ENCODE data around the gene MAPT. TPM values are rescaled to one million over a fixed set of nuclear protein-coding genes. Genes with fewer than 3 reads are reported as not detected.
A peak's percentile ranks its signal among the peaks of the same experiment; 100 is the strongest.

MAPT gene
- polyA plus RNA-seq, 3 donors, result 0.04 TPM; not detected in 2

DNA sequence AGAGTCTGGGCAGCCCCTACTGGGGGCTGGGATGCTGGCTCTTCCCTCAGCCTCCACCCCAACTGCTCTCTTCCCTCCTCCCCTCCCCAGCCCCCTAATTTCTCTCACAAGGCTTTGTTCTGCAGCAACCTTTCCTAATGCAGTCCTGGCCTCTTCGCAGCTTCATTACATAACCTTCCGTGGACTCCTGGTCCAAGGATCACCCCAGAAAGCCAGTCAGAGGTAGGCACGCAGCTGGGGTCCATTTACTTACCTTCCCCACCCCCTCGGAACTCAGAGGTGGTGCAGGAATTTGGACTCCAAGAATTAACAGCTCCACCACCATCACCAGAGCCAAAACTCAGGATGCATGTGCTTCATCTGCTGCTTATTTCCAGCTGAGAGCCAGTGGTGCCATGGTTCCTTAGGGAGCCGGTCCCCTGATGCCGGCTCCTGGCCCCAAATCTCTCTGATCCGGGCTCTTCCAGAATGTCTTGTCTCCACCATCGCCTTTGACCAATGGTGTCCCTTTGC is 40.9 kb downstream of the MAPT start:
- no peak overlapping the region for H3K27ac Mint-ChIP-seq
- Histone ChIP-seq H2AFZ (ENCODE audit: insufficient read depth, low read depth, low read length, poor library complexity, severe bottlenecking) (no peak overlapping the region), H3K36me3 (replicated peaks in 1 of 2; ENCODE audit: control insufficient read depth in 1 of 2, insufficient read depth in 2 of 2, low read length in 2 of 2) (no peaks in the 10 kb centered on the region), H3K4me1 (ENCODE audit: control insufficient read depth in 1 of 2, insufficient read depth in 2 of 2, low read length in 2 of 2) (no peaks in the 10 kb centered on the region), H3K9ac (ENCODE audit: insufficient read depth, low read length, poor library complexity, severe bottlenecking) (no peak overlapping the region), H3K4me3 (replicated peaks in 1 of 3; ENCODE audit: low read depth in 2 of 3, low read length in 3 of 3) (no peak overlapping the region), H3K79me2 (ENCODE audit: insufficient read depth, low read length) (no peaks in the 10 kb centered on the region), H4K20me1 (ENCODE audit: insufficient read depth, low read length) (no peaks in the 10 kb centered on the region), H3K4me2 (replicated peaks; ENCODE audit: extremely low read depth, low read length, poor library complexity, severe bottlenecking) (no peak overlapping the region), H3K9me3 (replicated peaks in 1 of 2; ENCODE audit: control insufficient read depth in 1 of 2, insufficient read depth in 1 of 2, low read length in 2 of 2) (no peaks in the 10 kb centered on the region), H3K27me3 (ENCODE audit: control insufficient read depth in 2 of 2, insufficient read depth in 2 of 2, low read length in 2 of 2) (peaks cover 0 to 15% of the 10 kb centered on the region in 2 donors), H3K27ac (ENCODE audit: low read depth in 1 of 2, low read length in 2 of 2) (no peak overlapping the region)
- no peaks in the 10 kb centered on the region for H3K4me1 Mint-ChIP-seq
- TF ChIP-seq, protein P1, sequence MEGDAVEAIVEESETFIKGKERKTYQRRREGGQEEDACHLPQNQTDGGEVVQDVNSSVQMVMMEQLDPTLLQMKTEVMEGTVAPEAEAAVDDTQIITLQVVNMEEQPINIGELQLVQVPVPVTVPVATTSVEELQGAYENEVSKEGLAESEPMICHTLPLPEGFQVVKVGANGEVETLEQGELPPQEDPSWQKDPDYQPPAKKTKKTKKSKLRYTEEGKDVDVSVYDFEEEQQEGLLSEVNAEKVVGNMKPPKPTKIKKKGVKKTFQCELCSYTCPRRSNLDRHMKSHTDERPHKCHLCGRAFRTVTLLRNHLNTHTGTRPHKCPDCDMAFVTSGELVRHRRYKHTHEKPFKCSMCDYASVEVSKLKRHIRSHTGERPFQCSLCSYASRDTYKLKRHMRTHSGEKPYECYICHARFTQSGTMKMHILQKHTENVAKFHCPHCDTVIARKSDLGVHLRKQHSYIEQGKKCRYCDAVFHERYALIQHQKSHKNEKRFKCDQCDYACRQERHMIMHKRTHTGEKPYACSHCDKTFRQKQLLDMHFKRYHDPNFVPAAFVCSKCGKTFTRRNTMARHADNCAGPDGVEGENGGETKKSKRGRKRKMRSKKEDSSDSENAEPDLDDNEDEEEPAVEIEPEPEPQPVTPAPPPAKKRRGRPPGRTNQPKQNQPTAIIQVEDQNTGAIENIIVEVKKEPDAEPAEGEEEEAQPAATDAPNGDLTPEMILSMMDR (IDR thresholded peaks at IDR 0.05), result no peak
- peaks cover 20 to 39% (median 21%) of the 10 kb centered on the region in 3 donors for H3K27me3 Mint-ChIP-seq (ENCODE audit: low read depth in 3 of 3)
- no peaks in the 10 kb centered on the region for H3K36me3 Mint-ChIP-seq
- intact Hi-C loops (cut with micrococcal nuclease), result no loop called here
- WGBS (ENCODE audit: insufficient coverage), result 89% methylated on average over 8 of the region's 8 CpGs
- DNase-seq, result no peak
- peaks cover 0 to 4% (median 0%) of the 10 kb centered on the region in 7 donors for H3K9me3 Mint-ChIP-seq
- H3K4me3 Mint-ChIP-seq, result no peak overlapping the region

DNA sequence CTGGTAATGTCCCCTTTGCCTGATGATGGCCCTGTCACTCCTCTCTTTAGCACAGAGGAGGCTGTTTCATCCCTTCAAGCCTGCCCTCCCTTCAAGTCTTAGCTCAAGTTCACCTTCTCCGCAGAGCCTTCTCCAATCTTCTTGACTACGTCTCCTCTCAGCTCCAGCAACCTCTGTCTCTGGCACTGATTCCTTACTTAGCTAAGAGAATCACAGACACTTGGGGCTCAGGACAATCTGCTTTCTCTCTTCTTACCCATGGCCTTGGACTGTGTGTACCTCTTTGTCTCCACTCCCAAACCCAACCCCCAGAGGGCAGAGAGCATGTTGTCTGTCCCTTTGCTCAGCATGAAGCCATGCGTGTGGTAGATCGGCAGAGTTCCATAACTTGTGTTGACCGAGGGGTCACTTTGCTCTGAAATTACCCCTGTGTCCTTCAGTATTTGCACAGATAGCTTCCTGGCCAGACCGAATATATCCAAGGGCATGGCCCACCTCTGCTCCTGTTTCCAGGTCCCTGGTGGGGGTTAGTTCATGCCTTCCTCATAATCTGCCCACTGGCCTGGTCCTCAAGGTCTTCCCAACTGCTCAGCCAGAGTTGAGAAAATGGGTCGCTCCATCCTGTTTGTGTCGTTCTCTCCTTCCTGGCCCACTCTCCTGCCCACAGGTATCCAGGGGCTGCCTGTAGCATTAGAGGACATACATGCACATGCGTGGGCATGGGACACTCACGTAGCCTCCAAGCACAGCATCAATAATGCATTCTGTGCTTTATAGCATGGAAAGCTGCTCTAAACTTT is 41.6 kb downstream of the MAPT start:
- Mint-ChIP-seq H3K27ac (peak overlapping the region in 1 of 7 donors; percentile 2), H3K4me1 (no peaks in the 10 kb centered on the region), H3K4me3 (no peak overlapping the region), H3K36me3 (no peaks in the 10 kb centered on the region), H3K9me3 (peaks cover 0 to 3% (median 0%) of the 10 kb centered on the region in 7 donors), H3K27me3 (ENCODE audit: low read depth in 3 of 3) (peaks cover 16 to 38% (median 20%) of the 10 kb centered on the region in 3 donors)
- Histone ChIP-seq H3K4me2 (replicated peaks; ENCODE audit: extremely low read depth, low read length, poor library complexity, severe bottlenecking) (no peak overlapping the region), H3K27me3 (ENCODE audit: control insufficient read depth in 2 of 2, insufficient read depth in 2 of 2, low read length in 2 of 2) (peaks cover 0 to 13% of the 10 kb centered on the region in 2 donors), H3K9ac (ENCODE audit: insufficient read depth, low read length, poor library complexity, severe bottlenecking) (no peak overlapping the region), H3K9me3 (replicated peaks in 1 of 2; ENCODE audit: control insufficient read depth in 1 of 2, insufficient read depth in 1 of 2, low read length in 2 of 2) (no peaks in the 10 kb centered on the region), H3K79me2 (ENCODE audit: insufficient read depth, low read length) (no peaks in the 10 kb centered on the region), H3K4me1 (ENCODE audit: control insufficient read depth in 1 of 2, insufficient read depth in 2 of 2, low read length in 2 of 2) (no peaks in the 10 kb centered on the region), H3K36me3 (replicated peaks in 1 of 2; ENCODE audit: control insufficient read depth in 1 of 2, insufficient read depth in 2 of 2, low read length in 2 of 2) (no peaks in the 10 kb centered on the region), H4K20me1 (ENCODE audit: insufficient read depth, low read length) (no peaks in the 10 kb centered on the region), H3K4me3 (replicated peaks in 1 of 3; ENCODE audit: low read depth in 2 of 3, low read length in 3 of 3) (no peak overlapping the region), H2AFZ (ENCODE audit: insufficient read depth, low read depth, low read length, poor library complexity, severe bottlenecking) (no peak overlapping the region), H3K27ac (ENCODE audit: low read depth in 1 of 2, low read length in 2 of 2) (no peak overlapping the region)
- intact Hi-C loops (cut with micrococcal nuclease), result no loop called here
- WGBS (ENCODE audit: insufficient coverage), result 94% methylated on average over 9 of the region's 10 CpGs
- TF ChIP-seq, protein P1 (IDR thresholded peaks at IDR 0.05), result no peak
- no peak for DNase-seq
